Epithelial cell of proximal tubule (primary cell): ENCODE measurements around the gene TSSK3. TPM values are rescaled to one million over a fixed set of nuclear protein-coding genes. Genes with fewer than 3 reads are reported as not detected.
"Not testable (repeated sequence)": the region's sequence is repeated elsewhere in the genome, so short reads cannot be mapped to it uniquely, and the experiment has no call there.

Experiments used
- DNase-seq: peaks from one replicate; pipeline ENCODE4 v3.0.0-alpha.2; 2011; ENCODE audit warnings: low read depth
- H3K4me3 ChIP-seq: 2 replicates; pipeline ENCODE4 v1.5.1; 2011; ENCODE audit warnings: low read depth, mild to moderate bottlenecking, low read length
- CTCF ChIP-seq: conservative IDR thresholded peaks from 2 replicates; pipeline ENCODE4 v1.5.1; 2012; ENCODE audit warnings: low read depth, mild to moderate bottlenecking, low read length
- total RNA-seq: library from RNA; depleted of rRNA; stranded (reverse); fragments of >200 nt; gene quantifications from 2 replicates; pipeline ENCODE4 v1.2.3, GENCODE V29; 2015

TSSK3 gene
- total RNA-seq, 1 donor from 2014 or later: not detected

GRCh38 chr1:32350785-32351398 is 11.4 kb upstream of the TSSK3 start:
- TF ChIP-seq CTCF: peak; percentile 49
- H3K4me3 ChIP-seq: peak overlapping the region; percentile 77
- DNase-seq: no peak

- no peak for TF ChIP-seq CTCF
- peak; percentile 20 for DNase-seq
These were observed 10.7 kb upstream of the TSSK3 start for GRCh38 chr1:32351399-32352238.

GRCh38 chr1:32352239-32352745 is 10.0 kb upstream of the TSSK3 start:
- peak overlapping the region; percentile 77 for H3K4me3 ChIP-seq
- no peak for DNase-seq
- TF ChIP-seq CTCF: no peak

More at GRCh38 chr1:32351399-32352238, 10.7 kb upstream of the TSSK3 start:
- peak overlapping the region; percentile 77 for H3K4me3 ChIP-seq

- H3K4me3 ChIP-seq: no peak overlapping the region
- DNase-seq: no peak
- no peak for TF ChIP-seq CTCF
These were observed 9.4 kb upstream of the TSSK3 start for GRCh38 chr1:32352831-32353383.

GRCh38 chr1:32353431-32353830 is 8.9 kb upstream of the TSSK3 start:
- no peak for TF ChIP-seq CTCF
- no peak for DNase-seq
- H3K4me3 ChIP-seq: no peak overlapping the region

GRCh38 chr1:32353886-32354570 is 8.3 kb upstream of the TSSK3 start:
- no peak for TF ChIP-seq CTCF
- no peak overlapping the region for H3K4me3 ChIP-seq

GRCh38 chr1:32355778-32356177 is 6.6 kb upstream of the TSSK3 start:
- not testable (repeated sequence) for DNase-seq, H3K4me3 ChIP-seq

More at GRCh38 chr1:32353886-32354570, 8.3 kb upstream of the TSSK3 start:
- DNase-seq: no peak
